Heart right ventricle (tissue), 16 donors: Measurements from ENCODE around the gene DRG2. TPM values are rescaled to one million over a fixed set of nuclear protein-coding genes. Genes with fewer than 3 reads are reported as not detected.

Experiments
- ATAC-seq, 8 donors: fragments of 200-7000 bp; cut with Tn5 transposase; one replicate each; pipeline ENCODE4 v1.9.1; 2020; ENCODE audit warnings: mild to moderate bottlenecking in 8 of 8, moderate library complexity in 8 of 8, moderate number of reproducible peaks in 1 of 8
- DNase-seq, 2 donors: peaks; one replicate each; pipeline ENCODE4 v3.0.0-alpha.2; 2020
- H3K27ac ChIP-seq, 10 donors: fragments of 200-600 bp; sonication (generic) in 2 of 10; one replicate each; pipeline versions ENCODE4 v1.5.0 to v1.8.0; 2020 to 2022; ENCODE audit warnings: mild to moderate bottlenecking in 3 of 10
- H3K27me3 ChIP-seq, 7 donors: fragments of 200-600 bp; one replicate each; pipeline ENCODE4 v1.8.0; 2021 to 2022; ENCODE audit warnings: mild to moderate bottlenecking in 2 of 7
- H3K36me3 ChIP-seq, 9 donors: fragments of 200-600 bp; sonication (generic) in 1 of 9; one replicate each; pipeline versions ENCODE4 v1.5.0 to v1.8.0; 2020 to 2022; ENCODE audit warnings: mild to moderate bottlenecking in 2 of 9
- H3K4me1 ChIP-seq, 9 donors: fragments of 200-600 bp; sonication (generic) in 1 of 9; one replicate each; pipeline versions ENCODE4 v1.5.0 to v1.8.0; 2020 to 2022; ENCODE audit warnings: mild to moderate bottlenecking in 4 of 9
- H3K4me3 ChIP-seq, 10 donors: fragments of 200-600 bp; sonication (generic) in 2 of 10; one replicate each; pipeline versions ENCODE4 v1.5.0 to v1.8.0; 2020 to 2022; ENCODE audit warnings: mild to moderate bottlenecking in 7 of 10, moderate library complexity in 2 of 10
- H3K9me3 ChIP-seq, 11 donors: fragments of 200-600 bp in 10 of 11; sonication (generic) in 2 of 11; one replicate each; pipeline versions ENCODE4 v1.5.0 to v1.8.0; 2013 to 2022; ENCODE audit warnings: mild to moderate bottlenecking in 2 of 11, control low read depth in 1 of 11, moderate library complexity in 1 of 11
- CTCF ChIP-seq, 9 donors: fragments of 200-600 bp; sonication (generic) in 2 of 9; IDR thresholded peaks; one replicate each; pipeline versions ENCODE4 v1.5.0 to v1.8.0; 2021 to 2022; ENCODE audit warnings: antibody characterized with exemption in 9 of 9, mild to moderate bottlenecking in 5 of 9, moderate library complexity in 1 of 9
- WGBS, 2 donors: extraction: QIAGEN DNeasy Blood & Tissue Kit; methylation state at CpG; one replicate each; pipeline ENCODE4 v1.1.7; 2013; ENCODE audit warnings: inconsistent platforms in 1 of 2; 5-methylcytosine and 5-hydroxymethylcytosine counted together
- intact Hi-C, 10 donors: fragments of 100-400 bp; cut with DNase I; formaldehyde crosslinking; loops; one replicate each; pipeline versions ENCODE4 v1.11.1 to v1.14.2; 2022
- polyA plus RNA-seq, 2 donors: library from polyadenylated mRNA; stranded (reverse); fragments of 200-250 nt; gene quantifications; one replicate each; pipeline ENCODE4 v1.2.3, GENCODE V29; 2013
- total RNA-seq, 10 donors: library from RNA; stranded (reverse); fragmentation: NEBNext Ultra II Directional in 3 of 10; extraction: Animal tissue kit (Norgen Biotek cat#: 25700) in 3 of 10; gene quantifications; one replicate each; pipeline versions ENCODE4 v1.2.1 to v1.2.4, GENCODE V29; 2021 to 2023
- donor health status: Arrhythmogenic right ventricular cardiomyopathy.
- donor health status: ischemic (EF 13 %, LVEDD 7.1; RV severe dilation, severe dysfunction).
- donor health status: healthy with polysubstance abuse.
- donor health status: DM: no; HTN: yes; CAD: no.
- donor health status: DM: no; HTN: no; CAD: no.
- donor health status: ischemic (EF 25% LVEDD 6.9; RV normal size, moderate dysfunction).
- donor health status: ischemic (EF 25% LVEDD 5.7; RV mildly dilated, moderate dysfunction).
- donor health status: healthy.
- donor health status: DM: yes; HTN: yes; CAD: no.
- donor health status: Ischemic cardiomyopathy.
- donor health status: ischemic (EF 35%, LVEDD 5.7; RV mildly dilated, moderate dysfunction).
- donor health status: nonischemic (EF 11% LVEDD 7.7; RV severe dilation, severe dysfunction).
- donor health status: DM: yes; HTN: yes; CAD: no.
- donor health status: PGD.
- donor health status: ischemic (EF 29% LVEDD 5.4; RV normal size, mild dysfunction).
- donor health status: nonischemic (EF 23%, LVEDD 6.1; RV moderate dilation, normal function).

The DRG2 gene
- total and polyA plus RNA-seq, 12 donors = 18.1 to 44.3 (median 21.2) TPM

DNA sequence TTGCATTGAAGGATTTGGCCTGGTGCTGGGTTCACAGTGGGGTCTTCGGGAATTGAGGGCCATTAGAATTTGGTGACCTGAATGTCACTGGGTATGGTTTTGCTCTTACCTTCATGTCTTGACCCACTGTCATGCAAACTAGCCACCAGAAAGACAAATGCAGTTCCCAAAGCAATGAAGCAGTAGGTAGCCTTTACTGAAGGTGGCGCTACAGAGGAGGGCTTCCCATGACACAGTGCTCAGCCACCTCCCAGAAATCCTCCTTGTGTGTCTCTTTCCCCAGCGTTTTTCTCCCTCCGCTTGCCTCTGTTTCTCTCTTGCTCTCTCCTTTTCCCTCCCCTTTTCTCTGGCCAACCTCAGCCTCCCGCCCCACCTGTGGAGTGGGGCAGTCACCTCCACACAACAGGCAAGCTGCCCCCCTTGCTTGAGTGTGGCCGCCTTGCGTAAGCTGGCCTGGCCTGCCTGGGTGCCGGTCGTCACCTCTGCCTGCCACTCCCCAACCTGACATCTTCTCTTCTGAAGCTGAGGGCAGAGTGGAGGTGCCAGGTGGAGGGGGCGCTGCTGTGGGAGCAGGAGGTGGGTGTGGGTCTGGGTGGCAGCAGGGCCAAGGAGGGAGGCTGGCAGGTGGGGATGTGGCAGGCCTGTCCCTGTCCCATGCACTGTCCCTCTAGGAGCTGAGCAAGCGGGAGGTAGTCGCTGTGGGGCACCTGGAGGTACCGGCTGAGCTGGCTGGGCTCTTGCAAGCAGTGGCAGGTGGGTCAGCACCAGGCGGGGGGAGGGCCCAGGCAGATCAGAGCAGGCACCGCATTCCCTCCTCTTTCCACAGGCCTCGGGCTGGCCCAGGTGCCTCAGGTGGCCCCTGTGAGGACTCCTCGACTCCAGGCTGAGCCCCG is 55.5 kb downstream of the DRG2 start:
- intact Hi-C loops = loop anchor here in 8 of 10 donors (5.0 to 10.0 kb wide), 6 partner anchors 39 to 74 kb away; partner anchors contain the start of gene ALKBH5 (in 2 of the 8)
- WGBS, 2 donors = 75 to 80% methylated on average over 18 of the region's 18 CpGs

DNA sequence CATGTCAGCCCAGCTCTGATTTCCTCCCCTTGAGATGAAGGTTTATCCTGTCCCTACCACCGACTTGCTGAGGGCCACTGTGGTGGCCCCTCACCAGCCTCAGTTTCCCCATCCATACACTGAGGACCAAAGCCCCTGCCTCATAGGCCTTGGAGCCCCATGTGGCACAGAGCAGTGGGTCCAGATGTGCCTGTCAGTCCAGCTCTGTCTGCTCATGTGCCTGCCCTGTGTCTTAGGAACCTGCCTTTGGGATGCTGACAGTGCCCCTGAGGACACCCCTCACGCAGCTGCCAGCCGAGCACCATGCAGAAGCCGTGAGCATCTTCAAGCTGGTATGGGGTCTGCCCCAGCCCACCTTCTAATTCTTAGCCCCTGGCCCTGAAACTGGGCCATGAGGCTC is 56.5 kb downstream of the DRG2 start:
- TF ChIP-seq CTCF (IDR thresholded peaks at IDR 0.05) = no peak
- intact Hi-C loops = loop anchor here in 8 of 10 donors (5.0 to 10.0 kb wide), 6 partner anchors 38 to 73 kb away; partner anchors contain the start of gene ALKBH5 (in 2 of the 8)
- Histone ChIP-seq H3K9me3 (no peaks in the 10 kb centered on the region), H3K4me1 (peaks cover 0 to 6% (median 0%) of the 10 kb centered on the region in 9 donors), H3K4me3 (no peak overlapping the region), H3K27ac (no peak overlapping the region), H3K27me3 (no peaks in the 10 kb centered on the region), H3K36me3 (no peaks in the 10 kb centered on the region)
- DNase-seq = no peak
- 90 to 91% methylated on average over 4 of the region's 4 CpGs for WGBS, 2 donors
- no peak for ATAC-seq

More for the DNA sequence above, 55.5 kb downstream of the DRG2 start:
- no peak for ATAC-seq
- H3K4me1 ChIP-seq = peaks cover 0 to 6% (median 0%) of the 10 kb centered on the region in 9 donors
- peak in 1 of 9 donors; percentile 24 for TF ChIP-seq CTCF (IDR thresholded peaks at IDR 0.05)
- no peak overlapping the region for H3K27ac ChIP-seq
- no peaks in the 10 kb centered on the region for H3K9me3 ChIP-seq
- H3K27me3 ChIP-seq = no peaks in the 10 kb centered on the region
- no peaks in the 10 kb centered on the region for H3K36me3 ChIP-seq
- H3K4me3 ChIP-seq = no peak overlapping the region
- no peak for DNase-seq

DNA sequence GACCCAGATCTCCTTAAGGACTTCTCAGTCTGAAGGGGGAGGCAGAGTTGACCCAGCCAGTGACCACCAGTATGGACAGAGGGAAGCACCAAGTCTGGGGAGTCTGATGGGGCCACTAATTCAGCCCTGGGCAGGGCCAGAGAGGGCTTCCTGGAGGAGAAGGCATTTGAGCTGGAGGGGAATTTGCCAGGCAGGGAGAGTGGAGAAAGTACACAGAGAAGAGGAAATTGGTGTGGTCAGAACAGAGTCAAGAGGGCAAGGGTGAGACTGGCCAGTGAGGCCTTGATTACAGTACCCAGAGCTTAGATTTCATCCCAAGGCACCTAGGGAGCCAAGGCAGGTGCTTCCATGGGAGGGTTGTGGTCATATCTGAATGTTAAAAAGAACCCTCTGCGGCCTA is 57.1 kb downstream of the DRG2 start:
- no peak for DNase-seq
- H3K36me3 ChIP-seq = no peaks in the 10 kb centered on the region
- 87 to 95% methylated on average over 1 of the region's 1 CpG for WGBS, 2 donors

More for the DNA sequence above, 57.1 kb downstream of the DRG2 start:
- no peak for TF ChIP-seq CTCF (IDR thresholded peaks at IDR 0.05)
- no peak for ATAC-seq
- no peak overlapping the region for H3K27ac ChIP-seq
- no peaks in the 10 kb centered on the region for H3K9me3 ChIP-seq
- no peaks in the 10 kb centered on the region for H3K27me3 ChIP-seq
- intact Hi-C loops = loop anchor here in 8 of 10 donors (5.0 to 10.0 kb wide), 6 partner anchors 37 to 72 kb away; partner anchors contain the start of gene ALKBH5 (in 2 of the 8)
- H3K4me1 ChIP-seq = peaks cover 0 to 6% (median 0%) of the 10 kb centered on the region in 9 donors
- H3K4me3 ChIP-seq = no peak overlapping the region
